Large intestine (tissue), 3 donors: ENCODE data around the gene FSD2. TPM values are rescaled to one million over a fixed set of nuclear protein-coding genes. Genes with fewer than 3 reads are reported as not detected.
"Not testable (repeated sequence)": the region's sequence is repeated elsewhere in the genome, so short reads cannot be mapped to it uniquely, and the experiment has no call there.

Experiments
- DNase-seq, 2 donors: peaks; one replicate each; pipeline versions ENCODE4 v3.0.0 to v3.0.0-alpha.2; 2013
- H3K27ac ChIP-seq: one replicate; pipeline ENCODE4 v1.5.1; 2013; ENCODE audit warnings: low read length
- H3K27me3 ChIP-seq: 2 replicates; pipeline ENCODE4 v1.6.1; 2013; ENCODE audit warnings: low read length; ENCODE audit not compliant: control insufficient read depth, insufficient read depth
- H3K36me3 ChIP-seq: 2 replicates; pipeline ENCODE4 v1.6.1; 2013; ENCODE audit warnings: low read length; ENCODE audit not compliant: control insufficient read depth, insufficient read depth
- H3K4me1 ChIP-seq: one replicate; pipeline ENCODE4 v1.6.1; 2013; ENCODE audit warnings: low read length; ENCODE audit not compliant: control insufficient read depth, insufficient read depth
- H3K4me3 ChIP-seq: one replicate; pipeline ENCODE4 v1.5.1; 2013; ENCODE audit warnings: low read length
- H3K9me3 ChIP-seq: one replicate; pipeline ENCODE4 v1.6.1; 2013; ENCODE audit warnings: mild to moderate bottlenecking, low read depth, low read length, moderate library complexity; ENCODE audit not compliant: control insufficient read depth
- WGBS: methylation state at CpG from one replicate; pipeline ENCODE4 v1.1.5; 2013; ENCODE audit warnings: low lambda C conversion rate; ENCODE audit not compliant: insufficient coverage; 5-methylcytosine and 5-hydroxymethylcytosine counted together
- polyA plus RNA-seq: library from polyadenylated mRNA; unstranded; fragments of 120-200 nt; gene quantifications from one replicate; pipeline ENCODE4 v1.2.1, GENCODE V29; 2013

The FSD2 gene
- polyA plus RNA-seq, 1 donor = 0.07 TPM

- Histone ChIP-seq H3K4me1 (no peaks in the 10 kb centered on the region), H3K4me3 (no peak overlapping the region), H3K27me3 (no peaks in the 10 kb centered on the region), H3K36me3 (peaks cover 9% of the 10 kb centered on the region), H3K9me3 (no peaks in the 10 kb centered on the region), H3K27ac (no peak overlapping the region)
- no peak for DNase-seq
- WGBS = no CpG with 5 or more reads among the region's 2 CpGs
Observed at GRCh38 chr15:82767163-82767829, 38.6 kb downstream of the FSD2 start.

GRCh38 chr15:82766201-82766600 lies 39.7 kb downstream of the FSD2 start:
- DNase-seq, H3K9me3 ChIP-seq: not testable (repeated sequence)
- WGBS = no CpG with 5 or more reads among the region's 7 CpGs

DNA sequence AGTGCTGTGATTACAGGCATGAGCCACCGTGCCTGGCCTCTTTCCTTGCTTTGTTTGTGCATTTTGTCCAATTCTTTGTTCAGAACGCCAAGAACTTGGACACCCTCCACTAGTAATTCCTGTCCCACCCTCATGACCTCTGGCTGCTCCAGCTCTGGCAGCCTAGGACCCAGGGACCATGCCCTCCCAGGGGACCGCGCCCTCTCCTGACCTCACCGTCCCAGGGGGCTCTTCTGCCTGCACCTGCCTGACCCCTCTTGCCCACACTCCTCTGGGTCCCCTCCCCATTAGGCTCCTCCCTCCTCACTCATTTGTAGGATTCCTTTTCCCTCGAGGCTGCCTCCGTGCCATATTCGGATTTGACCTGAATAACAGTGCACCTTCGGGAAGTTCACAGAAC lies 41.1 kb downstream of the FSD2 start:
- Histone ChIP-seq H3K36me3 (peaks cover 18% of the 10 kb centered on the region), H3K4me1 (no peaks in the 10 kb centered on the region), H3K27ac (no peak overlapping the region), H3K4me3 (no peak overlapping the region), H3K27me3 (no peaks in the 10 kb centered on the region), H3K9me3 (no peaks in the 10 kb centered on the region)
- DNase-seq = no peak
- WGBS = no CpG with 5 or more reads among the region's 9 CpGs

More at GRCh38 chr15:82766201-82766600, 39.7 kb downstream of the FSD2 start:
- H3K4me3 ChIP-seq, H3K27ac ChIP-seq, H3K4me1 ChIP-seq, H3K27me3 ChIP-seq: not testable (repeated sequence)
- peaks cover 15% of the 10 kb centered on the region for H3K36me3 ChIP-seq

DNA sequence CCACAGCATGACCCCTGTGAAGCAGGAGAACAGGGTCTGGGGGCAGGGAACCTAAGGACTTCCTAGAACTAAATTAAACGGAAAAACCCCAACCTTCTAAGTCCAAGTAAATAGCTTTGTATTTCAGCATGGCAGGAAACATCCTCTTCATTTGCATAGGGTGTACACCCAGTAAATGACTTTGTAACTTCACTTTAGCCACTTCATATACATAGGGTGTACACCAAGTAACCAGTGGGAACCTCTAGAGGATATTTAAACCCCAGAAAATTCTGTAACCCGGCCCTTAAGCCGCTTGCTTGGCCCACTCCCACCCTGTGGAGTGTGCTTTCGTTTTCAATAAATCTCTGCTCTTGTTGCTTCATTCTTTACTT lies 41.8 kb downstream of the FSD2 start:
- Histone ChIP-seq H3K36me3 (peaks cover 19% of the 10 kb centered on the region), H3K27ac (no peak overlapping the region), H3K27me3 (no peaks in the 10 kb centered on the region), H3K4me1 (no peaks in the 10 kb centered on the region), H3K9me3 (no peaks in the 10 kb centered on the region), H3K4me3 (no peak overlapping the region)
- DNase-seq = no peak
- no CpG with 5 or more reads among the region's 4 CpGs for WGBS

DNA sequence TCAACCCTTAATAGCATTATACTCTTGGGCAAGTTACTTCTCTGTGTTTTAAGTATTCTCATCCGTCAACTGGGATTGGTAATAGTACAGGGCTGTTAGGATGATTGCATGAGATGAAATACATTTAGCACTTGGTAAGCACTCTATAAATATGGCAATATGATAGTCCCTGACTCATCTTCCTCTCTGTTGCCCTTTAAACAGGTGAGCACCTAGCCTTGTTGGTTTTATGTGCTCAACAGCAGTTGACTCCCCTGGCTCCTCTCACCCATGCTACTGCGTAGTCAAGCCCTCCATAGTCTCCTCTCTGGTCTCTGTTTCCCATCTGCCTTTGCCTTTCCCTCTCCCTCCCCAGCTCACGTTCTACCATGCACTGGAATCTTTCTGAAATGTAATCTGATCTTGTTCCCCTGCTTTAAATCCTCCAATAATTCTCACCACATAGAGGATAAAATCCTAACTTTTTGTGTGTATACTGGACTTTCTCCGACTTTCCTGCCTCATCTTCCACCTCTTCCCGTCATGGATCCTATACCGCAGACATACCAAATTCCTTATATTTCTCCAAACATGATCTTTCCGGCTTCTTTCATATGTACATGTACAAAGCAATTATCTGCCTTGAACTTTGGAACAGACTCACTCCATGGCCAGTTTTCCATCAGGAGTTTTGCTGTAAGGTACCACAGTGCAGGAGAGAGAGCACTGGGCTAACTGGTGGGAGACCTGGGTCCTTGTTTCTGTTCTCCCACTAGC lies 42.3 kb downstream of the FSD2 start:
- Histone ChIP-seq H3K27ac (no peak overlapping the region), H3K4me3 (no peak overlapping the region), H3K9me3 (no peaks in the 10 kb centered on the region), H3K4me1 (no peaks in the 10 kb centered on the region), H3K36me3 (peaks cover 25% of the 10 kb centered on the region), H3K27me3 (no peaks in the 10 kb centered on the region)
- DNase-seq = peak in 1 of 2 donors; percentile 15
- WGBS = 87% methylated on average over 3 of the region's 7 CpGs

- Histone ChIP-seq H3K27ac (no peak overlapping the region), H3K27me3 (no peaks in the 10 kb centered on the region), H3K9me3 (no peaks in the 10 kb centered on the region), H3K36me3 (peaks cover 25% of the 10 kb centered on the region), H3K4me3 (peak overlapping the region; percentile 77), H3K4me1 (peaks cover 3% of the 10 kb centered on the region)
- WGBS = no CpG with 5 or more reads among the region's 4 CpGs
- no peak for DNase-seq
Observed at GRCh38 chr15:82751308-82751707, 54.6 kb downstream of the FSD2 start.

DNA sequence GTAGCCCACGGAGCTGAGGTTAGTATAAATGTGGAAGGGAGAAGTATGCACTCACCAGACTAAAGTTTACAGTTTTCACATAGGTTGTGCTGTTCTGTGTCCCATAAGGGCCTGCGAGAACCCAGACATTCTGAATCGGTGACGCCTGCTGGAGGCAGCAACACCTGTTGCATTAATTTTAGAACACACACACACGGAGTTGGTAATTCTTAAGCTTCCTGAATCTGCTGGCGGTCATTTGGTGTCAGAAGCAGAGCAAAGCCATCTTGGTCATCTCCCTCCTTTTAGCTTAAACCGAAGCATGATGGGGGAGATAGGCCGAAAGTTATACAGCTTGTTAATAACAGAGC lies 55.1 kb downstream of the FSD2 start:
- Histone ChIP-seq H3K27me3 (no peaks in the 10 kb centered on the region), H3K4me1 (peaks cover 3% of the 10 kb centered on the region), H3K9me3 (no peaks in the 10 kb centered on the region), H3K4me3 (peak overlapping the region; percentile 77), H3K27ac (peak overlapping the region; percentile 62), H3K36me3 (peaks cover 21% of the 10 kb centered on the region)
- WGBS = no CpG with 5 or more reads among the region's 8 CpGs
- DNase-seq = no peak

GRCh38 chr15:82749951-82750830 lies 55.7 kb downstream of the FSD2 start:
- peak overlapping the region; percentile 77 for H3K4me3 ChIP-seq
- H3K4me1 ChIP-seq = peaks cover 3% of the 10 kb centered on the region
- DNase-seq = peak; percentile 96
- H3K9me3 ChIP-seq = no peaks in the 10 kb centered on the region
- H3K27ac ChIP-seq = peak overlapping the region; percentile 95
- H3K36me3 ChIP-seq = peaks cover 15% of the 10 kb centered on the region
- 0% methylated on average over 3 of the region's 47 CpGs for WGBS
- no peaks in the 10 kb centered on the region for H3K27me3 ChIP-seq

DNA sequence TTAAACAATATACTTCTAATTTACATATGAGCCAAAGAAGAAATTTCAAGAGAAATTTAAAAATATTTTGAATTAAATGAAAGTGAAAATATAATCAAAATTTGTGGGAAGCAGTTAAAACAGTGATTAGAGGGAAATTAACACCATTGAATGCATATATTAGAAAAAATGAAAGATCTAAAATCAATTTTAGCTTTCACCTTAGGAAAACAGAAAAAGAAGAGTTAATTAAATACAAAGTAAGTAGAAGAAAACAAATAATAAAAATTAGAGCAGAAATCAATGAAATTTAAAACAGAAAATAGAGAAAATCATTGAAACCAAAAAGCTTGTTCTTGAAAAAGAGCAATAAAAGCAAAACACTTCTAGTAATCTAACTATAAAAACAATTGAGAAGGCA lies 57.6 kb downstream of the FSD2 start:
- H3K27ac ChIP-seq = no peak overlapping the region
- DNase-seq = no peak
- no peak overlapping the region for H3K4me3 ChIP-seq
- H3K4me1 ChIP-seq = peaks cover 3% of the 10 kb centered on the region
- no peaks in the 10 kb centered on the region for H3K9me3 ChIP-seq
- no peaks in the 10 kb centered on the region for H3K27me3 ChIP-seq
- peaks cover 6% of the 10 kb centered on the region for H3K36me3 ChIP-seq

- WGBS = no CpG with 5 or more reads among the region's 1 CpG
- H3K36me3 ChIP-seq = no peaks in the 10 kb centered on the region
- no peaks in the 10 kb centered on the region for H3K27me3 ChIP-seq
- no peaks in the 10 kb centered on the region for H3K4me1 ChIP-seq
- no peak overlapping the region for H3K27ac ChIP-seq
- H3K9me3 ChIP-seq = no peaks in the 10 kb centered on the region
- no peak for DNase-seq
- no peak overlapping the region for H3K4me3 ChIP-seq
Observed at GRCh38 chr15:82743810-82744209, 62.1 kb downstream of the FSD2 start.
